Esophagus squamous epithelium (tissue), 5 donors: ENCODE measurements around the gene ADTRP. TPM values are rescaled to one million over a fixed set of nuclear protein-coding genes. Genes with fewer than 3 reads are reported as not detected.

Experiments used
- DNase-seq: peaks from one replicate; lab custom pipeline; 2025; lab: John Stamatoyannopoulos, UW
- H3K27ac ChIP-seq, 4 donors: fragments of 200-600 bp; sonication (generic); one replicate each; pipeline ENCODE4 v1.5.1; 2016 to 2019; ENCODE audit warnings: mild to moderate bottlenecking in 1 of 4
- H3K27me3 ChIP-seq, 4 donors: fragments of 200-600 bp; sonication (generic); 1 replicate in 3 of 4; 2 replicates in 1 of 4; pipeline versions ENCODE4 v1.5.1 to v1.6.0; 2017 to 2021; ENCODE audit warnings: antibody characterized with exemption in 1 of 4
- H3K36me3 ChIP-seq, 3 donors: fragments of 200-600 bp; sonication (generic); one replicate each; pipeline ENCODE4 v1.5.1; 2016 to 2019
- H3K4me1 ChIP-seq, 3 donors: fragments of 200-600 bp; sonication (generic); one replicate each; pipeline ENCODE4 v1.5.1; 2017 to 2019
- H3K4me3 ChIP-seq, 4 donors: fragments of 200-600 bp; sonication (generic); 1 replicate in 3 of 4; 2 replicates in 1 of 4; pipeline ENCODE4 v1.5.1; 2016 to 2019; ENCODE audit warnings: mild to moderate bottlenecking in 2 of 4, moderate library complexity in 1 of 4
- H3K9me3 ChIP-seq, 3 donors: fragments of 200-600 bp; sonication (generic); one replicate each; pipeline ENCODE4 v1.5.1; 2016 to 2019
- POLR2A ChIP-seq, 4 donors: fragments of 450-650 bp; IDR thresholded peaks; one replicate each; pipeline ENCODE4 v1.6.1; 2017; ENCODE audit warnings: antibody characterized with exemption in 4 of 4, mild to moderate bottlenecking in 4 of 4, moderate library complexity in 3 of 4
- WGBS, 2 donors: methylation state at CpG; one replicate each; pipeline ENCODE4 v1.1.5; 2018; 5-methylcytosine and 5-hydroxymethylcytosine counted together
- intact Hi-C: fragments of 100-400 bp; cut with DNase I; formaldehyde crosslinking; loops from one replicate; pipeline ENCODE4 v1.15.0; 2022
- total RNA-seq, 4 donors: library from RNA; depleted of rRNA; stranded (reverse); fragments of >200 nt; gene quantifications; one replicate each; pipeline ENCODE4 v1.1.0, GENCODE V29; 2016
- TF ChIP-seq, protein P1 (sequence below), 6 experiments: fragments of 450-650 bp in 4 of 6; fragments of 200-600 bp in 2 of 6; sonication (generic) in 2 of 6; IDR thresholded peaks; one replicate each; pipeline ENCODE4 v1.5.1; 2016 to 2019; ENCODE audit warnings: antibody characterized with exemption in 6 of 6, mild to moderate bottlenecking in 4 of 6, moderate library complexity in 4 of 6
- donor health status: DM: yes; HTN: yes; CAD: no.

The ADTRP gene
- total RNA-seq, 4 donors from 2014 or later = 0.76 to 2.5 (median 1.6) TPM

DNA sequence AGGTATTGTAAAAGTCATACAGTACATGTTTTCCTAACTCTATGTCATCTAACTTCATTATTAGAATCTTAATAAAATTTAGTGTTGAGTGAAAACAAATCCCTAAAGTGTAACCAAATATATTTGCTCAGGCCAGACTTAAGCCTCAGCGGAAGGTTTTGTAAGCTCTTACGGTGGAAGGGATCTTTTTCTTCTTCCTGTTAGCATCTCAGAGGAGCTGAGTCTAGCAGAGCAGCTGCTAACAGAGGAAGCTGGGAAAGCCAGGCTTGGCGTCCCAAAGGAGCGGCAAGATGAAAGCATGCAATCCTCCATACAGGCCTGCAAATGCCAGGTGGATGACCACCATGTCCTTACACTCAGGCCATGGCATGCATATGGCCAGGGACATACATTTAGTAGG lies 72.4 kb downstream of the ADTRP start:
- DNase-seq = no peak
- H3K27me3 ChIP-seq = no peaks in the 10 kb centered on the region
- WGBS, 2 donors = 70 to 87% methylated on average over 4 of the region's 4 CpGs
- no peak overlapping the region for H3K4me3 ChIP-seq
- H3K9me3 ChIP-seq = no peaks in the 10 kb centered on the region
- intact Hi-C loops = no loop called here
- peaks cover 9 to 30% (median 17%) of the 10 kb centered on the region in 3 donors for H3K4me1 ChIP-seq
- H3K36me3 ChIP-seq = no peaks in the 10 kb centered on the region
- H3K27ac ChIP-seq = no peak overlapping the region
- no peak for TF ChIP-seq POLR2A (IDR thresholded peaks at IDR 0.05)
- TF ChIP-seq, protein P1, sequence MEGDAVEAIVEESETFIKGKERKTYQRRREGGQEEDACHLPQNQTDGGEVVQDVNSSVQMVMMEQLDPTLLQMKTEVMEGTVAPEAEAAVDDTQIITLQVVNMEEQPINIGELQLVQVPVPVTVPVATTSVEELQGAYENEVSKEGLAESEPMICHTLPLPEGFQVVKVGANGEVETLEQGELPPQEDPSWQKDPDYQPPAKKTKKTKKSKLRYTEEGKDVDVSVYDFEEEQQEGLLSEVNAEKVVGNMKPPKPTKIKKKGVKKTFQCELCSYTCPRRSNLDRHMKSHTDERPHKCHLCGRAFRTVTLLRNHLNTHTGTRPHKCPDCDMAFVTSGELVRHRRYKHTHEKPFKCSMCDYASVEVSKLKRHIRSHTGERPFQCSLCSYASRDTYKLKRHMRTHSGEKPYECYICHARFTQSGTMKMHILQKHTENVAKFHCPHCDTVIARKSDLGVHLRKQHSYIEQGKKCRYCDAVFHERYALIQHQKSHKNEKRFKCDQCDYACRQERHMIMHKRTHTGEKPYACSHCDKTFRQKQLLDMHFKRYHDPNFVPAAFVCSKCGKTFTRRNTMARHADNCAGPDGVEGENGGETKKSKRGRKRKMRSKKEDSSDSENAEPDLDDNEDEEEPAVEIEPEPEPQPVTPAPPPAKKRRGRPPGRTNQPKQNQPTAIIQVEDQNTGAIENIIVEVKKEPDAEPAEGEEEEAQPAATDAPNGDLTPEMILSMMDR (IDR thresholded peaks at IDR 0.05) = no peak

GRCh38 chr6:11705483-11705882 lies 73.1 kb downstream of the ADTRP start:
- Histone ChIP-seq H3K9me3 (no peaks in the 10 kb centered on the region), H3K36me3 (no peaks in the 10 kb centered on the region), H3K4me1 (peaks cover 2 to 23% (median 10%) of the 10 kb centered on the region in 3 donors), H3K4me3 (no peak overlapping the region), H3K27ac (no peak overlapping the region), H3K27me3 (no peaks in the 10 kb centered on the region)
- no peak for DNase-seq
- intact Hi-C loops = no loop called here
- TF ChIP-seq POLR2A (IDR thresholded peaks at IDR 0.05) = no peak
- TF ChIP-seq, protein P1 (IDR thresholded peaks at IDR 0.05) = no peak
- WGBS, 2 donors = 72 to 90% methylated on average over 4 of the region's 4 CpGs

DNA sequence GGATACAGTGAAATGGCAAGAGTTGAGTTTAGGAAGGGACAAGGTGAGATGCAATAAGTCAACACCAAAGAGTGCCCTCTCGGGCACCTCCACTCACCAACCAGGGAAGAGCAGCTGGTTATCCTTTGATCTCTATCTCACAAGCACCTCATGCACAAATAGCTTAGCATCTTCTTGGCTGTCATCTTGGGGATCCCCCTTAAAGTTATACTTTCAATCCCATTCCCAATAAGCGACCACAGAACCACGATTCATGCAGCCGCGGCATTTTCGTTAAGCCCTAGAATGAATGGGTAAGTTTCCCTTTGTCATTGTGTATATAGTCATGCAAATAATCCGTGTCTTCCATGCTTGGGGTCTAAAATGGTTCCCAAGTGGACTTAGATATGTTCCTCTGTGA lies 73.5 kb downstream of the ADTRP start:
- no peaks in the 10 kb centered on the region for H3K9me3 ChIP-seq
- TF ChIP-seq POLR2A (IDR thresholded peaks at IDR 0.05) = no peak
- TF ChIP-seq, protein P1 (IDR thresholded peaks at IDR 0.05) = no peak
- no peak overlapping the region for H3K4me3 ChIP-seq
- no peaks in the 10 kb centered on the region for H3K36me3 ChIP-seq
- H3K4me1 ChIP-seq = peaks cover 0 to 23% (median 9%) of the 10 kb centered on the region in 3 donors
- H3K27me3 ChIP-seq = no peaks in the 10 kb centered on the region
- intact Hi-C loops = no loop called here
- no peak overlapping the region for H3K27ac ChIP-seq
- DNase-seq = no peak
- WGBS, 2 donors = 89 to 97% methylated on average over 7 of the region's 7 CpGs

DNA sequence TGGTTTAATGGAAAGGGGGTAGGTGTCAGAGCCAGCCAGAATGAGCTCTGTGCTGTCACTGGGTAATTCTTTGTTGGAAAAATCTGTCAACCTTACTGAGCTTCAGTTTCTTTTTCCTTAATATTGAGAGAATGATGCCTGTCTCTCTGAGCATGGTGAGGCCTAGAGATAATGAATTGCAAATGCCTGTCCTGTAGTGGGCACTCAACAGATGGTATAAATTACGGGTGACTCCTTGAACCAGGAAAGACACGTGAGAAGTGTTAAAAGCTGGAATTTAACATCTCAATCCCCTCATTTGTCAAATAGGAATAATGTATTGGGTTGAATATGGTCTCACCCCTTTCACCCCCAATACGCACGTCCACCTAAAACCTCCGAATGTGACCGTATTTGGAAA lies 74.9 kb downstream of the ADTRP start:
- TF ChIP-seq, protein P1 (IDR thresholded peaks at IDR 0.05) = no peak
- no peak for TF ChIP-seq POLR2A (IDR thresholded peaks at IDR 0.05)
- no peak overlapping the region for H3K4me3 ChIP-seq
- H3K9me3 ChIP-seq = no peaks in the 10 kb centered on the region
- DNase-seq = no peak
- WGBS, 2 donors = 87 to 90% methylated on average over 6 of the region's 6 CpGs
- peaks cover 0 to 23% (median 9%) of the 10 kb centered on the region in 3 donors for H3K4me1 ChIP-seq
- H3K27me3 ChIP-seq = no peaks in the 10 kb centered on the region
- no peak overlapping the region for H3K27ac ChIP-seq
- H3K36me3 ChIP-seq = no peaks in the 10 kb centered on the region
- intact Hi-C loops = no loop called here

GRCh38 chr6:11702500-11703130 lies 76.0 kb downstream of the ADTRP start:
- no peaks in the 10 kb centered on the region for H3K9me3 ChIP-seq
- H3K4me1 ChIP-seq = peaks cover 0 to 23% (median 9%) of the 10 kb centered on the region in 3 donors
- WGBS, 2 donors = 29 to 32% methylated on average over 4 to 5 of the region's 5 CpGs
- TF ChIP-seq, protein P1 (IDR thresholded peaks at IDR 0.05) = no peak
- no peak for TF ChIP-seq POLR2A (IDR thresholded peaks at IDR 0.05)
- intact Hi-C loops = no loop called here
- no peaks in the 10 kb centered on the region for H3K36me3 ChIP-seq
- DNase-seq = no peak
- H3K27me3 ChIP-seq = no peaks in the 10 kb centered on the region
- no peak overlapping the region for H3K4me3 ChIP-seq
- peak overlapping the region in 2 of 4 donors; percentile 11 to 23 for H3K27ac ChIP-seq
